SU-DHL-6 (cell line): ENCODE results near the gene PTPRE.

Experiments used
- CTCF ChIP-seq: fragments of 200-600 bp; sonication (generic); IDR thresholded peaks from one replicate; pipeline ENCODE4 v1.5.1; 2017; ENCODE audit warnings: antibody characterized with exemption, mild to moderate bottlenecking, low read length, moderate library complexity; ENCODE audit not compliant: insufficient read depth, poor library complexity, severe bottlenecking
- EZH2phosphoT487 ChIP-seq: fragments of 200-600 bp; sonication (generic), shearing (Covaris generic); conservative IDR thresholded peaks from 2 replicates; pipeline ENCODE4 v1.6.1; 2018; ENCODE audit warnings: mild to moderate bottlenecking, antibody characterized with exemption, low read length, moderate library complexity, mixed read lengths

GRCh38 chr10:128083191-128083895, 176.4 kb downstream of the PTPRE start:
- TF ChIP-seq CTCF (no peak), EZH2phosphoT487 (no peak)
